Thyroid gland (tissue), 4 donors: ENCODE data around the gene DNASE2. TPM values are rescaled to one million over a fixed set of nuclear protein-coding genes. Genes with fewer than 3 reads are reported as not detected.

ENCODE experiments used
- DNase-seq, 2 donors: peaks; one replicate each; pipeline ENCODE4 v3.0.0-alpha.2; 2019
- H3K27ac ChIP-seq, 3 donors: fragments of 200-600 bp; sonication (generic); 1 replicate in 2 of 3; 2 replicates in 1 of 3; pipeline ENCODE4 v1.5.1; 2016 to 2019; ENCODE audit warnings: mild to moderate bottlenecking in 1 of 3, moderate library complexity in 1 of 3
- H3K27me3 ChIP-seq: fragments of 200-600 bp; sonication (generic); one replicate; pipeline ENCODE4 v1.5.1; 2019
- H3K36me3 ChIP-seq, 2 donors: fragments of 200-600 bp; sonication (generic); one replicate each; pipeline ENCODE4 v1.5.1; 2016 to 2019
- H3K4me1 ChIP-seq, 2 donors: fragments of 200-600 bp; sonication (generic); one replicate each; pipeline ENCODE4 v1.5.1; 2017 to 2019
- H3K4me3 ChIP-seq, 3 donors: fragments of 200-600 bp; sonication (generic); replicated peaks in 1 of 3; 1 replicate in 2 of 3; 2 replicates in 1 of 3; pipeline ENCODE4 v1.5.1; 2016; ENCODE audit warnings: mild to moderate bottlenecking in 1 of 3
- H3K9me3 ChIP-seq: fragments of 200-600 bp; sonication (generic); one replicate; pipeline ENCODE4 v1.5.1; 2017
- POLR2A ChIP-seq, 2 donors: fragments of 450-650 bp; IDR thresholded peaks; one replicate each; pipeline ENCODE4 v1.6.1; 2017; ENCODE audit warnings: antibody characterized with exemption in 2 of 2, mild to moderate bottlenecking in 2 of 2, moderate library complexity in 1 of 2
- WGBS, 2 donors: methylation state at CpG; one replicate each; pipeline ENCODE4 v1.1.5; 2017; 5-methylcytosine and 5-hydroxymethylcytosine counted together
- intact Hi-C: fragments of 100-400 bp; cut with DNase I; formaldehyde crosslinking; loops from one replicate; pipeline ENCODE4 v1.15.1; 2023
- total RNA-seq, 4 donors: library from RNA; depleted of rRNA; stranded (reverse); fragments of >200 nt; gene quantifications; one replicate each; pipeline ENCODE4 v1.2.3, GENCODE V29; 2016
- TF ChIP-seq, protein P1 (sequence below), 6 experiments: fragments of 200-600 bp in 3 of 6; fragments of 450-650 bp in 3 of 6; sonication (generic) in 3 of 6; IDR thresholded peaks; one replicate each; pipeline ENCODE4 v1.5.1; 2016 to 2019; ENCODE audit warnings: antibody characterized with exemption in 6 of 6, mild to moderate bottlenecking in 2 of 6, inconsistent platforms in 1 of 6, moderate library complexity in 1 of 6

The DNASE2 gene
- total RNA-seq, 4 donors from 2014 or later: 35.4 to 67.3 (median 59.1) TPM

DNA sequence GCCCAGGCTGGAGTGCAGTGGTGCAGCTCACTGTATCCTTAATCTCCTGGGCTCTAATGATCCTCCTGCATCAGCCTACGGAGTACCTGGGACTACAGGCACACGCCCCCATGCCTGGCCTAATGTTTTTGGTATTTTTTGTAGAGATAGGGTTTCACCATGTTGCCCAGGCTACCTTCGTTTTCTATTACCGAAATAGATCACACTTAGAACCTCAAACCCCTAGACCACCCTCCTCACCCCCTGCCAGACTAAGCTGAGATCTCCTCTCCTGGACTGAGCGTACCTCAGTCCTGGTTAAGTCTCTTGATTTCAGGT, 5.4 kb upstream of the DNASE2 start:
- Histone ChIP-seq H3K4me3 (no peak overlapping the region), H3K9me3 (no peaks in the 10 kb centered on the region), H3K27ac (no peak overlapping the region), H3K4me1 (peaks cover 14 to 16% of the 10 kb centered on the region in 2 donors), H3K27me3 (no peaks in the 10 kb centered on the region), H3K36me3 (no peaks in the 10 kb centered on the region)
- 84 to 91% methylated on average over 5 of the region's 5 CpGs for WGBS, 2 donors
- intact Hi-C loops: loop anchor here (2.0 to 10.0 kb wide), 2 partner anchors 48 to 78 kb away; partner anchors contain the start of genes CALR and FARSA
- DNase-seq: no peak
- TF ChIP-seq, protein P1, sequence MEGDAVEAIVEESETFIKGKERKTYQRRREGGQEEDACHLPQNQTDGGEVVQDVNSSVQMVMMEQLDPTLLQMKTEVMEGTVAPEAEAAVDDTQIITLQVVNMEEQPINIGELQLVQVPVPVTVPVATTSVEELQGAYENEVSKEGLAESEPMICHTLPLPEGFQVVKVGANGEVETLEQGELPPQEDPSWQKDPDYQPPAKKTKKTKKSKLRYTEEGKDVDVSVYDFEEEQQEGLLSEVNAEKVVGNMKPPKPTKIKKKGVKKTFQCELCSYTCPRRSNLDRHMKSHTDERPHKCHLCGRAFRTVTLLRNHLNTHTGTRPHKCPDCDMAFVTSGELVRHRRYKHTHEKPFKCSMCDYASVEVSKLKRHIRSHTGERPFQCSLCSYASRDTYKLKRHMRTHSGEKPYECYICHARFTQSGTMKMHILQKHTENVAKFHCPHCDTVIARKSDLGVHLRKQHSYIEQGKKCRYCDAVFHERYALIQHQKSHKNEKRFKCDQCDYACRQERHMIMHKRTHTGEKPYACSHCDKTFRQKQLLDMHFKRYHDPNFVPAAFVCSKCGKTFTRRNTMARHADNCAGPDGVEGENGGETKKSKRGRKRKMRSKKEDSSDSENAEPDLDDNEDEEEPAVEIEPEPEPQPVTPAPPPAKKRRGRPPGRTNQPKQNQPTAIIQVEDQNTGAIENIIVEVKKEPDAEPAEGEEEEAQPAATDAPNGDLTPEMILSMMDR (IDR thresholded peaks at IDR 0.05): no peak
- TF ChIP-seq POLR2A (IDR thresholded peaks at IDR 0.05): no peak

DNA sequence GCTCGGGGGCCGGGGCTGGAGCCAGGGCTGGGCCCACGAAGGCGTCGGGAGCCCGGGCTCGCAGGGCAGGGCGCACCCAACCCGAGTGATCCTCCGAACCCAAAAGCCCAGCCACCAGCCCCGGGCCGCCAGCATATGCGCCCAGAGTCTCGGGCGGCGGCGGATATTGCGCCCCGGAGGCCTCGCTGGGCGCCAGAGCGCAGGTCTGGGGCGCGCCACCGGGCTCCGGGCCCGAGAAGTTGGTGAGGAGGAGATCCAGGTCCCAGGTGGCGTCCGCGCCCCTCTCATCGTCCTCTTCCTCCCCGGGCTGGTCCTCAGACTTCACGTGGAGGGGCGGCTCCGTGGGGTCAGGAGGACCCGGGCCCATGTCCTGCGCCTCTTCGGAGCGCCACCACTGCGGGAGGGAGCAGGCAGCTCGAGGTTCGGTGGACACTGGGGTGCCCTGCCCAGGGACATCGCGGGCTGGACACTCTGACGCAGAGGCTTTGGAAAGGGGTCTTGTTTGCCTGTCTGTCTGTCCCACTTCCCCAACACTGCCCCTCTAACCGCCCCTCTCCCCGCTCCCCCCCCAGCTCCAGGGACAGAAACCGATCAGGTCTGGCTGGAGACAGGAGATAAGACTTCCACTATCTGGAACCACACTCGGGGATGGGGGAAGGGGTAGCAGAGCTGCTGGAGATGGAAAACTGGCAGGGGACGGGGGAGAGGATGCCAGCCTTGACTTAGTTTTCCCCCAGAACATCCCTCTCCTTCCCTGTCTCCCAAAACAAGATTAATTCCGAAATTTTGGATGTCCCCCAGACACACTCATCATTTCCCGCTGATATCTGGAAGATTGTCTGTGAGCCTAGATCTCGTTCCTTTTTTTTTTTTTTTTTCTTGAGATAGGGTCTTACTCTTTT, 4.8 kb upstream of the DNASE2 start:
- no peaks in the 10 kb centered on the region for H3K27me3 ChIP-seq
- H3K9me3 ChIP-seq: no peaks in the 10 kb centered on the region
- peak overlapping the region in 1 of 3 donors; percentile 33 for H3K4me3 ChIP-seq
- peak overlapping the region in 1 of 3 donors; percentile 41 for H3K27ac ChIP-seq
- TF ChIP-seq, protein P1 (IDR thresholded peaks at IDR 0.05): peak in 2 of 6 experiments; percentile 0 to 11
- no peak for TF ChIP-seq POLR2A (IDR thresholded peaks at IDR 0.05)
- WGBS, 2 donors: 27 to 31% methylated on average over 11 to 16 of the region's 53 CpGs
- DNase-seq: no peak
- peaks cover 12 to 14% of the 10 kb centered on the region in 2 donors for H3K4me1 ChIP-seq
- intact Hi-C loops: loop anchor here (2.0 to 10.0 kb wide), 2 partner anchors 49 to 79 kb away; partner anchors contain the start of genes CALR and FARSA
- no peaks in the 10 kb centered on the region for H3K36me3 ChIP-seq

DNA sequence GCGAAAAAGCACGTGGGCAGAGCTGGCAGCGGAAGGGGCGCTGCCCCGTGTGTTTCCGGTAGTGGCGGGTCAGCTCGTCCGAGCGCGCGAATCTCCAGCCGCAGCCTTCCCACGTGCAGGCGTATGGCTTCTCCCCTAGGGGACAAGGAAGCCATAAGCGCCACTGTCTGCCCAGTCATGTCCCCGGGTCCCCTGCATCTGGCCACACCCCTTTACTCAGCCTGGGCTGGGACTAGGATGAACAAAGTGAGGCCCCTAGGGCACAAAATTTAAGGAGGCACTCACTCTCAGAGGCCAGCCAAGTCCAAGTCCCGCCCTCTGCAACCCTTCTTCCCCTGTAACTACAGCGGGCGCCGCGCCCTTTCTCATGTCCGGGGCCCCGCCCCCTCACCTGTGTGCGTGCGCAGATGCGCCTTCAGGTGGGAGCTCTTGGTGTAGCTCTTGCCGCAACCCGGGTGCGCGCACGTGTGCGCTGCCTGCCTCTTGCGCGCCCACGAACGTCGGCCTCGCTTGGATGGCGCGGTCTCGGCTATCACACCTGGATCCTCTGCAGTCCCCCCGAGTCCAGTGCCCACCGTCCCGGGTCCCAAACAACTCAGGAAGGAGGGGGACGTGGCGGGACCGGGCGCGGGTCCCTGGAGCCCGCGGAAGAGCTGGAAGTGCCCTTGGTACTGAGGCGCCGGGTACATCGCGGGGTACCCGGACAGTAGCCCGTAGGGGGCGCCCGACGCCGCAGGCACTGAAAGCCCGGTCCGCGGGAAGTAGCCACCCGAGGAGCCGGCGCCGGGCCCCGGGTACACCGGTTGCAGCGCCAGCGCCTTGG, 3.9 kb upstream of the DNASE2 start:
- DNase-seq: peak; percentile 93 to 94
- WGBS, 2 donors: 10 to 17% methylated on average over 15 to 24 of the region's 73 CpGs
- H3K4me1 ChIP-seq: peaks cover 14 to 19% of the 10 kb centered on the region in 2 donors
- no peaks in the 10 kb centered on the region for H3K27me3 ChIP-seq
- TF ChIP-seq, protein P1 (IDR thresholded peaks at IDR 0.05): peak; percentile 44 to 74 (median 56)
- peak in 1 of 2 donors; percentile 43 for TF ChIP-seq POLR2A (IDR thresholded peaks at IDR 0.05)
- H3K27ac ChIP-seq: peak overlapping the region in 1 of 3 donors; percentile 41
- no peaks in the 10 kb centered on the region for H3K36me3 ChIP-seq
- H3K4me3 ChIP-seq: peak overlapping the region in 1 of 3 donors; percentile 33
- no peaks in the 10 kb centered on the region for H3K9me3 ChIP-seq
- intact Hi-C loops: loop anchor here (10.0 kb wide), 1 partner anchor 50 kb away; the partner anchor contains the start of genes CALR and FARSA

DNA sequence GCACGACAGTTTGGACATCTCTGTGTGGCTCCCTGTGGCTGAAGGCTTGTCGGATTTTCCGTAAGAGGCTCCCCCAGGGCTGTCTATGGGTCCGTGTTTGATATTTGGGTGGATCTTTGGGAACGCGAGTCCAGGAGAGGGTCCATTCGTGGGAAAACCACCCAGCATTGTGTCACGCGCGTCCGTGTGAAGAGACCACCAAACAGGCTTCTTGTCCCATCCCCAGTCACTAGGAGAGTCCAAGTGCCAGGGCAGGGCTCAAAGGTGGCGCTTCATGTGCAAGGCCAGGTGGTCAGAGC, 3.3 kb upstream of the DNASE2 start:
- TF ChIP-seq POLR2A (IDR thresholded peaks at IDR 0.05): no peak
- TF ChIP-seq, protein P1 (IDR thresholded peaks at IDR 0.05): no peak
- H3K4me3 ChIP-seq: no peak overlapping the region
- DNase-seq: no peak
- intact Hi-C loops: loop anchor here (10.0 kb wide), 1 partner anchor 50 kb away; the partner anchor contains the start of genes CALR and FARSA
- 66 to 73% methylated on average over 12 of the region's 12 CpGs for WGBS, 2 donors
- no peaks in the 10 kb centered on the region for H3K9me3 ChIP-seq
- H3K27me3 ChIP-seq: no peaks in the 10 kb centered on the region
- no peak overlapping the region for H3K27ac ChIP-seq
- H3K36me3 ChIP-seq: no peaks in the 10 kb centered on the region
- peaks cover 14 to 21% of the 10 kb centered on the region in 2 donors for H3K4me1 ChIP-seq
